ENCODE data around the gene MINDY4.

MINDY4 gene

DNA sequence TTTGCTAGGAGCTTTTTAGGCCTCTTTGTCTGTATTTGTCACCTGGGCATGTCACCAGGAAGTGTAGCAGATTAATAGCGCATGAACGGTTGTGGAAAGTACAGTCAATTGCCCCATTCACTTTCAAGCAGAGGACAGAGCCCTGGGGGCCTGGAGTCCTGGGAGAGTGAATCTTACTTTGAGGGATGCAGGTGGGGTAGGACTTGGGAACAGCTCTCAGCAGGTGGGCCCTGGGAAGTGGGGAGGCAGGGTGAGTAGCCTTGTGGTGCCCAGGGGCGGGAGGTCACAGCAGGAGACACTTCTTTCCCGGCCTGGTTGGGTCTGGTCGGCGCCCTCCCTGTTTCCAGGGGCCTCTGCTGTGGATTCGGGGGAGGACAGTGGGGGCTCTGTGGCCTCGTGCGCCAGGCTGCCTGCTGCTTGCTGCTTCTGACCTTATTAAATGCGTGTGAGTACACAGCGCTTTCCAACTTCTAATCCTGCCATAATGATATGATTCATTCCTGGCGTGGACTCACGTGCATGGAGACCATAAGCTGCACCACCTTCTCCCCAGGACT lies 88.8 kb downstream of the MINDY4 start:
- no peak for DNase-seq

DNA sequence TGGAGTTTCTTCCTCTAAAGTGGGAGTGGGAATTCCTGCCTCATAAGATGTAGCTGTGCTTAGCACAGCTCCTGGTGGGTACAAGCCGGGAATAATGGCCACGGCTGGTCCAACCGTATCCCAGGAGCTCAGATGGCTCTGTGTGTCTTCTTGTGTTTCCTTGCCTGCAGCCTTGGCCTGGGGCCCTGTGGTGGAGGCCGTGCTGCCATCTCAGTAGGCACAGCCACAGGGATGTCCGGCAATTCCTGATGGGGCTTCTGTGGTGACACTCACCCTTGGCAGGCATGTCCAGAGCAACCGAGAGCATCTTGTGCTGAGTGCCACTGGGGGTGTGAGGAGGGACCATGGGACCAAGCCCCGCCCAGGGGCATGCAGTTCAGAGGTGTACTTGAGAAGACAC lies 90.4 kb downstream of the MINDY4 start:
- DNase-seq, result no peak

DNA sequence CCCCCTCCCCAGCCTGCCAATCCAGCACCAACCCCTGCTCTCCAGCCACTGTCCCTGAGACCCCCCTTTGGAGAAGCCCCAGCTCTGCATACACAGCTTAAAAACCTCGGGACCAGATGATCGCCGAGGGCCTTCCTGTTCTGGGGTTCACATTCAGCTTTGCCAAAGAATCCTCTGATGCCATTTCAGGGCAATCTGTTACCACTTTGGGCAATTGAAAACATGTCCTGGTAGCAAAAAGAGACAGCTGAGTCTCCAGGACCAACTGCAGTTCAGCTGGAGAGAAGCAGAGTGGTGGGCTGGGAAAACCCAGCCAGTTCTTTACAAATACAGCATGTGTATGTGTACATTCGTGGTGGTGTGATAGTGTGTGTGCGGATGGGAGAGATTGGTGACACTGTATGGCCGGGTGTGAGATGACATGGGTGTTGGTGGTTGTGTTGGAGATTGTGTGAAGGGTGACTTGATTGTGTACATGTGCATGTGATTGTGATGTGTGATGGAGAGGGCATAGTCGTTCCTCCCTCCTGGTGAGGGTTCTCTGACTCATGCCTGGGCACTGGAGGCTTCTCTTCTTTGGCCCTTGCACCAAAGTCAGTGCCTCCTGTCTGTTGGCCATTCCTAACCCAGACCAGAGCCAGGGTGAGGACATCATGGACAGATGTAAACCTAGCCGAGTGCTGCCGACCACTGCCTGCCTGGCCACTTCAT lies 91.9 kb downstream of the MINDY4 start:
- no peak for DNase-seq

DNA sequence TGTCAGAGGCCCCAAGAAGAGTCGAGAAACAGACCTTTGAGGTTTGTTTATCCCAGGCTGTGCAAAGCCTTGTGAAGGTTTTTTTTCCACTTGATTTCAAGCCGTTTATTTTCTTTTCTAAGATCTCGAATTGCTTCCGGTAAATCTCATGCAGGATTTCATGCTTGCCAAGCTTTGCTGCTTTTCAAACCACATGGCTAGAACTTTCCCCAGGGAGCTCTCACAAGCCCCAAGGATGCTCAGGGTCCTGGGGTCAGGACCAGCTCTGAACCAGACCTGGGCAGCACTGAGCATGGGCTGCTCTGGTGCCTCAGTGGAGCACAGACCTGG lies 92.5 kb downstream of the MINDY4 start:
- DNase-seq, result no peak

DNA sequence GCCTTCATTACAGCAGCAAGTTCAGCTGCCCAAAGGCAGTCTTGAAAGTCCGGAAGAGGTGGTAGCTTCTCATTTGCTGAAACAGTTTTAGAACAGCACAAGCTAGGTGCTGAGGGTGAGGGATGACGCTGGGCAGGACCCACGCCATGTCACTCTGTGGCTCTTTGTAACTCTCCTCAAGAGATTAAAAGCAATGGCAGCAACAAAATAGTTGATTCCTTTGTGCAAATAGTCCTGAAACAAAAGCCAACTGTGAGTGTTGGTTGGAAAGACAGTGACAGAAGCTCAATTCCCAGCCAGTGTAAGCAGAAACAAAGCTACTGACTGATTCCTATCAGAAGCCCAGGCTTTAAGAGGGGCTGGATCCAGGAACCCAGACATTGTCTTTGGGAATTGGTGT lies 92.9 kb downstream of the MINDY4 start:
- DNase-seq, result no peak

DNA sequence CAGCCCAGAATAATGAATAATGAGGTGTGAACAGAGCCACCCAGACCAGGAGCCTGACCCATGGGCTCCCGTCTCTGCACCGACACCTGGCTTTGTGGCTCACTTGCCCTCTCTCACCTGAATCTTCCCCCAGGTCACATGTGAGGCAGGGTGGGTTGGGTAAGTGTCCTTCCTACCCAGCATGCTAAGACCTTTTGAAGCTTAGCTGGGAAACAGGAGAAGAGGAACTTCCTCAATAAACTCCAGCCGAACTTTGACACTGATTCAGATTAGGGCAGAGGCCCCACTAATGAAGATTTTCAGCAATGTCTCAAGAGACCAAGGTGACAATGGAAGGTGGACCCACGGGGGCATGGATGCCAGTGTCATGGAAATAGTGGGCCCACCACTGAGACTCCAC lies 93.9 kb downstream of the MINDY4 start:
- no peak for DNase-seq

DNA sequence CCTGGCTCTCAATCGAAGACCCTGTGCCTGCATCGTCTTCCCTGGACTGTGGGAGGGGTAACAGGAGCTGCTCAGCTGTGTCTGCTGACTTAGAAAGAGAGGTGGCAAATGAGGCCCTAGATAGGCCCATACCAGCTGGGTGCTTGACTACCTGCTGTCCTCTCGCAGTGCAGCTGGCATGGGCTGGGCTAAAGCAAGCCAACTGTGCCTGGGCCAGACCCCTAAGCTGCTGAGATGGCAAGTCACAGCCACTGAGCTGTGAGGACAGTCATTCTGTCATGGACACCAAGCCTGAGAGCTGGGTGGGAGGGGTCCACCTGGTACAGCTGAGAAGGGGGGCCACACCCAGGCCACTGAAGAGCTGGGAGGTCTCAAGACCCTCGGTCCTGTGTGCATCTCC lies 94.6 kb downstream of the MINDY4 start:
- DNase-seq, result no peak

DNA sequence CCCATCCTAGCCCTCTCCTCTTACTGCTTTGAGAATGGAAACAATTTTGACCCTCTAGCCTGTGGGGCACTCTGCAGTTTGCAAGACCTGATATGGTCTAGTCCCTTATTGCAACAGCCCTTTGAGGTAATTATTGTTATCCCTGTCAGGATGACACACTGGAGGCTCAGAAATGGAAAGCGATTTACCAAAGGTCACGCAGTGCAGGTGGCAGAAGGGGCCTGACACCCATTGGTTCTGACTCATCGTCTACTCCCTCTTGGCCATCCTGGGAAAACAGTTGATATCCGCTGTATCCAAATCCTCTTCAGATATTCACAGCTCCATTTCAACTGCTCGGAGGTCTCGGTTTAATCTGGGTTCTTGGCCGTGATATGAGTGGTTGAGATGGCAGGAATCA lies 95.7 kb downstream of the MINDY4 start:
- no peak for DNase-seq

DNA sequence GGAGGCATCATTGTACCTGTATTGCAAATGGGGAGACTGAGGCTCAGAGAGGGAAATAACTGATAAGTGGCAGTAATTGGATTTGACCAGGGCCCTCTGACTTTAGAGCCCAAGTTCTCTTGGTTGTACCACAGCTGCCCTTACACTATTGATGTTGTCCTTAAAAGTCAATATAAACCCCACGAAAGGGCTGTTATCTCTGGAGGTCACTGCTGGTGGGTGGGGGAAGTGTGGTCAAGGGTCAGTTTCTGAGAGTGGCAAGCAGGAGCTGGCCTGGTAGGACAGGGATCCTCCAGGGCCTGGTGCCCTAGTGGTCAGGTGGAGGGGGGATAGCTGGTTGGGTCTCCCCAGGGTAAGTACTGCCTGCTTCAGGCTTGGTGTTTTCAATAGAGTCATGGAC lies 96.3 kb downstream of the MINDY4 start:
- DNase-seq, result no peak

DNA sequence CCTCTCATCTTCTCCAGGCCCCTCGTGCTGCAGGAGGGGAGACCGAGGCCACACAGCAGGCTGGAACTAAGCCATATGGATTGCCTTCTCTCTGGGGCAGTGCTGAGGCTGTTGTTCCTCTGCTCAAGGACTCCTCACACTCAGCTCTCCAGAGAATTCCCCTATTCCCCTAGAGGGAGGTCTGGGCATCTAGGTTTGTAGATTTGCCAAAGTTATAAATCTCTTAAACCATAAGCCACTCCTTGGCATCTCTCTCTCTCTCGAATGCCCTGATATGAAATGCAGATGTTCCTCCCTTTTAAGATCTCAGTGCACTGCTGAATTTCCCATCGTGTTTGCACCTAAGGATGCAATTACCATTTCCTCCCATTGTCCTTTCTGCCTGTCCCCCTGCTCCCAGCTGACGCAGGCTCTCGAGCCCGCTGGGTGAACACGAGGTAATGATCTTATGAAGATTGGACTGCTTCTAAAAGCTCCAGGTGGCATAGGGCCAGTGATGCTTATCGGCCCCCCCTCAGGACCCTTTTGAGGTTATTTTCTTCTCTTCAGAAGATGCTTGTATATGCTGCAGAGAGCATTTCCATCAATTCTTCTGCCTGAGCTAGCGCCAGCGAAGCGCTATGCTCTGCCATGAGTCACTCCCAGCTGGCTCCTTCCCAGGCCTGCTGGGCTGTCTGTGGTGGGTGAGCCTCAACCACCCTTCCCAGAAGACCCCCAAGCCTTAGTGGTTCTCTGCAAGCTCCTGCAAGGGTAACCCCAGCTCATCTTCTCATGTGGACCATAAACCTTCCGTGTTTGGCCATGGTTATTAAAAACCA lies 98.8 kb downstream of the MINDY4 start:
- DNase-seq, result no peak

DNA sequence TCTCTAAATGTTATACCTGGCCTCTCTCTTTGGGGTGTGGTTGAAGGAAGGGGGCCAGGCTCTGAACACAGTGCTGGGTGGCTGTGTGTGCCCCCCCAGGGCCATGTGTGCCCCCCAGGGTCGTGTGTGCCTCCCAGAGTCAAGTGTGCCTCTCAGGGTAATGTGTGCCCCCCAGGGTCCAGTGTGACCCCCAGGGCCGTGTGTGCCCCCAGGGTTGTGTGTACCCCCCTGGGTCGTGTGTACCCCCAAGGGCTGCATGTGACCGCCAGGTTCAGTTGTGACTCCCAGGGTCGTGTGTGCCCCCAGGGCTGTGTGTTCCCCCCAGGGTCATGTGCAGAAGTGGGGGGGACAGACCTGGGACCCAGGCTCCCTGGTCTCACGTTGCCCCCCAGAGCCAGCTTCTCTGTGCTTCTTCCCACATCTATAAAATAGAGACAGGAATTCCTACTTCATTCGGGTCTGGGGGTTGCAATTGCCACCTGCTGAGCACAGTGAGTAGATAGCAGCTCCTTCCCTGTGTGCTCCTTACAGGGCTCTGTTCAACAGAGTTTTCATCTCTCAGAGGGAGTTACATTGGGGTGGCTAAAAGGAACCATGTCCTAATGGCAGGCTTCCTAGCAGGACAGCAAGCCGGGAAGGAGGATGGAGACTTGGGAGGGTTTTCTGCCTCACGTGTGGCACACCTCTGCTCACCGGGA lies 99.8 kb downstream of the MINDY4 start:
- no peak for DNase-seq

DNA sequence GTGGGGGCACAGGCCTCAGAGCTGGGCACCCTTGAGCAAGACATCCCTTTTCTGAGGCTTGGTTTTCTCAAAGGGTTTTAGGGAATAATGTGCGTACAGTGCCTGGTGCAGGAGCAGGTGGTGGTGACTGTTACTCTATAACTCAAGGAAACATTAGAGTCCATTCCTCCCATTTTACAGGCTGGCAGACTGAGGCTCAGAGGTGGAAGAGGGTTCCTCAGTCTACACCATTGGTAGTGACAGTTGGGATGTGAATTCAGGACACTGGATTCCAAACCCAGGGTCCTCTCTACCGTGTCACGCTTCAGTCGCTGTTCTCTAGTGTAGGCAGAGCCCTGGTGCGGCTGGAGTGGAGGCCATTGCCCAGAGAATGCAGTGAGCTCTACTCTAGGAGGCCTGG lies 100.4 kb downstream of the MINDY4 start:
- no peak for DNase-seq

DNA sequence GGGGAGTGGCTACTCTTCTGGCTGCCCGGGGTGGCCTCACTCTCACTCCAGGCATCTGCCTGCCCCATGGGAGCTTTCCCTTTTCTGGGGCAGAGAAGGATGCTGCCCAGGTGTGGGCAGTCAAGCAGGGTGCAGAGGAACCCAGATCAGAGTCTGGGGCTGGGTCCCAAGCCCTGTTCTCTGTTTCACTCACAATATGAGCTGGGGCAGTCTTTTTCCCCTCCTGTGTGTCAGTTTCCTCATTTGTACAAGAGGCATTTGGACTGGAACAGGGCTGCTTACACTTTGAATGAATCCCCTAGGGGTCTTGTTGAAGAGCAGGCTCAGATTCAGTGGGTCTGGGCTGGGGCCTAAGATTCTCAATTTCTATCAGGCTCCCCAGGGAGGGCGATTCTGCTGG lies 102.0 kb downstream of the MINDY4 start:
- DNase-seq, result no peak

DNA sequence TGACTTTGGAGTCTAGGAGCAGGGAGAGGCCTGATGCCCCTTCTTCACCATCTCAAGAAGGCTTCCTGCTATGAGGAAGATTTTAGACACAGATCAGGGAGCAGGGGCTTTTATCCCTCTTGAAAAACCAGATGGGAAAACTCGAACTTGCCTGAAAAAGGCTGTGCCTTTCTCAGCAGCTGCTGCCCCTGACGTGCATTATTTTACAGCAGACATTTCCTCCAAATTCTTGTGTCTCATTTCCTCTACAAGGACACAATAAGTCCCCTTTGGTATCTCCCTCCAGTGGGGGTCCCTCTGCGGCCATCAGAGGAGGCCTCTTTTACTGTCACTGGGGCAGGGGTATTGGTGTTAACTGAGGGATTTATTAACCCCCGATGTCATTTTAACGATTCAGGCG lies 102.4 kb downstream of the MINDY4 start:
- DNase-seq, result no peak

DNA sequence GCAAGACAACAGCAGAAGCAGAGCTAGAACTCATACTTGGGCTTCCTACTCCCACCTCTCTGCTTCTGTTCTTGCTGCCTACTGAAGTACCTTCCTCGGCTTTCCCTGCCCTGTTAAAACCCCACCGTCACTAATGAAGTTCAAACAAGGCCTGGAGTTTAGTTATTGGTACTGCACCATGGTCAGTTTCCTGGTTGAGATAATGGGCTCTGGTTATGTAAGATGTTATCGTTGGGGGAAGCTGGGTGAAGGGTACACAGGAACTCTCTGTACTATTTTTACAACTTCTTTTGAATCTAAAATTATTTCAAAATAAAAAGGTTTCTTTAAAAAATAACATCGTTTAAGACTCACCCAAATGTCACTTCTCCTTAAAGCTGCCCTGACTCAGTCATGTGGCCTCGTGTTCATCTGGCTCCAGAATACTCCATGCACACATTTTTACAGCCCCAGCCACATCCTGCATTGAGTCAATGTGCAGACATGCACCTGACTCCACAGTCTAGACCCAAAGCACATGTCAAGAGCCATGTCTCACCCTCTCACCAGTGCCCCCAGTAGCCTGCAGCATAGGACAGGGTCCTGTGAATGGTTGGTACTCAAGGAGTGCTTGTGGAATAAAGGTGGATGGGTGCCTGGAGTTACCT lies 103.6 kb downstream of the MINDY4 start:
- DNase-seq, result no peak

DNA sequence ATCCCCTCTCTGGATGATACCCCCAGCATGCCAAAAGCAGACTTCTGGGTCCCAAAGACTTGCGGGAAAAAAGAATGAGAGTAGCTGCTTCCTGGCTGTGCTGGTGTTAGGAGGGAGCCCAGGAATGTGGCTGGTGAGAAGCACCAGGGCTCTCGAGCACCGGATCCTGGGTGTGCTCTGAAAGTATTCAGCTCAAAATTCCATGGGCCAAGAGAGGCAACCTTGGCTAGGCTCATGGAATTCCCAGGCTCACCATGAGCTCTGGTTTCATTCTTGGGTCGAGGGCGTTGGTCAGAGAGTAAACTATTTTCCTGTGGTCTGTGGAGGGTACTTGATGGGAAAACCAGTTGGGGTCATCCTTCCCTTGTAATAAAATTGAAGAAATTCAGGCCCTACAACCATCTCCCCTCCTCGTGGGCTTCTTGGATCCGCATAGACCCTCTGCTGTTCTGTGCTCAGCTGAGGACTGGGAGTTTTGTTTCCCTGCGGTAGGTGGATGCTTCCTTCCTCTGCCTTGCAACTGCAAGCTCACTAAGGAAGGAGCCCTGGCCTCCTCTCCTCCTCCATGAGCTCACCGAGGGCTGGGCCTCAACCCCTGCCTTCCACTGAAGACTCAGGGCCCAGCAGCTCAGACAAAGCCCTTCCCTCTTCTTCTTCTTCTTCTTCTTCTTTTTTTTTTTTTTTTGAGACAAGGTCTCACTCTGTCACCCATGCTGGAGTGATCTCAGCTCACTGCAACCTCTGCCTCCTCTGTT lies 106.0 kb downstream of the MINDY4 start:
- DNase-seq, result no peak

DNA sequence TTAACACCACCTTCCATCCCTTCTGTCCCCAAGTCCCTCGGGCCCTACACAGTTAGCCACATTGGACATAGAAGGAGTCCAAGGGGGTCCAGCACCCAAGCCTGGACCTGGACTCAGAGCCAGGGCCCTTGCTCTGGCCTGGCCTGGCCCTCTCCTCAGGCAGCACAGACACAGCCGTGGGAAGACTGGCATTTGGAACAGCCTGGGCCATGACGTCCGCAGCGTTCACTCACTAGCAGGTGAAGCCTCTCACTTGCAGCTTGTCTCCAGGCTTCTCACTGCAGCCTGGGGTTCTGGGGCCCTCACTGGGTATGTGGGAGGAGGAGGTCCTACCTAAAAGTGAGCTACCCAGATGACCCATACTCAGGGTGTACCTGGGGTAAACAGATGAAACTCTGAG lies 106.8 kb downstream of the MINDY4 start:
- no peak for DNase-seq

DNA sequence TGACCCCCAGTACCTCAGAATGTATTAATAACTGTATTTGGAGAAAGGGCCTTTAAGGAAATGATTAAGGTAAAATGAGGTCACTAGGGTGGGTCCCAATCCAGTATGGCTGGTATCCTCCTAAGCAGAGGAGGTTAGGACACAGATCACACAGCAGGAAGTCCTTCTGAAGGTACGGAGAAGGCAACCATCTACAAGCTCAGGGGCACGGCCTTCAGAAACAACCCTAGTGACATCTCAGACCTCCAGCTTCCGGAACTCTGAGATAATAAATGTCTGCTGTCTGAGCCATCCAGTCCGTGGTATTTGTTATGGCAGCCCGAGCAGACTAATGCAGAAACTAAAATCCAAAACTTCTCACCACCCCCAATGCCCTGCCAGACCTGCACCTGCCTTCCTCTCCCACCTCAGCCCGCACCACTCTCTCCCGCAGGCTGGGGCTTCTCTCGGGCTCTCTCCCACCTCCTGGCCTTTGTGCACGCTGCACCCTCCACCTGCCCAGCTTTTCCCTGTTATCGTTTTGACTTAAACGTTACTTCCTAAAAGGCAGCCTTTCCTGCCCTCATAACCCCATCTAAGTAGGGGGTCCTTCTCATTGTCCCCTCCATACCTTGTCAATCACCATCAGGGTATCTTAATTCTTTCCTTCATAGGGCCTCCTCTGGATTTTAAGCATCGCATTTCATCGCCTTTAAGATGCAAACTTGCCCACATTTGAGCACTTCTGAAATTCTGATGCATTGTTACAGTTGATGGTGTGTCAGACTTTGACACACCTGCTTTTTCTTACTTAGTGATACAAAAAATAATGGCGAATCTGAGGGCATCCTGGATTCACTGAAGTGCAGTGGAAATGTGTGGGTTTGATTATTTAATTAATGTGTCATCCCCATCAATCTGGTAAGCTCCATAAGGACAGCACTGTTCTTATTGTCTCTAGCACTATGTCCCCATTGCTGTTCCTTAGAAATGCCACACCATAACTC lies 108.2 kb downstream of the MINDY4 start:
- no peak for DNase-seq

DNA sequence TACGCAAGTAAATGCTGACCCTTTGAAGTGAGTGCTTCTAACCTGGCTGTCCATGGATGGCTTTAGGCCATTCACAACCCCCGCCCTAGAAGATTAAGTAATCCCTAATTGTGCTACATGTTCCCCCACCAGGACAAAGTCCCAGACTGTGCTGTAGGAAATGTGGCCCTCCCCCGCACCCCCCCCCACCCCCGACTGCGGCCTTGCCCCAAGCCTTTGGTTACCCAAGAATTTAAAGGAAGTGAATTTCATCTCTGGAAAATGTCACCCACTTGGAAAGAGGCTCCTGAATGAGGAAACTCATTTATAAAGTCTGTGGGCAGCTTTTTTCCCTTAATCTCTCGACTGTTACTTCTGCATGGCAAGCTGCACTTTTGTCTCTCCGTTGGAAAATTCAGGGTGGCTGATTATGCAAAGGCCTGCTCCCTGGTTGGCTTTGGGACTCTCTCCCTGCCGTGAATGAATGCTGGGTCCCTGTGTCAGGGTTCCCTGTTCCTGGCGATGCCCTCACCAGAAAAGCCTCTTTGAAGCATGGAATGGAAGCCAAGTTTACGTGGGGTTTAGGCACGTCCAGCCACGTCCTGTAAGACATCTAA lies 109.0 kb downstream of the MINDY4 start:
- no peak for DNase-seq

DNA sequence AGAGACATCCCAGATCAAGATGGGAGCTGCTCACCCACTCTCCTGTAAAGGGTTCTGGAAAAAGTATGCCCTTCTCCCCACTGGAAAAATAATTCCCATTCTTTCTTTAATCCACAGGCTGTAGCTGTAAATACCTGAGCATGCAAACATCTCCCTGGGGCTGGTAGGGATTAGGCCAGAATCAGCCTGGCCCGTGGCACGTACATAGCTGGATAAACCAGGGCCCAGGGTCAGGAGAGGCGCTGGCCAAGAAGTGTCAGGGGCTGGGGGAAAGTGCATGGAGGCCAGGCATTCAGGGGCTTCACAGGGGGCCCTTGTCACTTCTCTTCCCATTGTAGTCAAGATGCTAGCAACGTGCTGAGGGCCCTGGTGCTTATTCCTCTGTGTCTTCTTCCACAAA lies 109.7 kb downstream of the MINDY4 start:
- no peak for DNase-seq

DNA sequence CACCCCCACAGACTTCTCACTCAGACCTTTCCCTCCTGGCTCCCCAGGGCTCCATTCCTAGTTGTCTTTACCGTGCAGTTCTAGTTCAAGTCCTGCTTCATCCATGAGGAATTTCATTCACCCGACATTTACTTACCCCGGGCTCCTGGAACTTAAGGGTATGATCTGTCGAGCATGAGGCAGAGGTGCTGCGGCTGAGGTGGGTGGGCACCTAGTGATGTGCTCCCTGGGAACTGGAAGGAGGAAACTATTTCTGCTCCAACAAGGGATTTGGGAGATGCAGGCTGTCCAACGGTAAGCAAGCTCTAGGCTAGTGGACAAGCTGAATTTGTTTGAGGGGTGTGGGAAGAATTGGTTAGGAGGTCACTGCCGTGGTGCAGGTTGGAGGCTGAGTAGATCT lies 110.2 kb downstream of the MINDY4 start:
- no peak for DNase-seq
